Measurements from ENCODE around the gene TMPRSS4. TPM values are rescaled to one million over a fixed set of nuclear protein-coding genes. Genes with fewer than 3 reads are reported as not detected.

Gene TMPRSS4
- total and polyA plus RNA-seq, 4 donors, result 0.96 to 6.5 TPM; not detected in 2

DNA sequence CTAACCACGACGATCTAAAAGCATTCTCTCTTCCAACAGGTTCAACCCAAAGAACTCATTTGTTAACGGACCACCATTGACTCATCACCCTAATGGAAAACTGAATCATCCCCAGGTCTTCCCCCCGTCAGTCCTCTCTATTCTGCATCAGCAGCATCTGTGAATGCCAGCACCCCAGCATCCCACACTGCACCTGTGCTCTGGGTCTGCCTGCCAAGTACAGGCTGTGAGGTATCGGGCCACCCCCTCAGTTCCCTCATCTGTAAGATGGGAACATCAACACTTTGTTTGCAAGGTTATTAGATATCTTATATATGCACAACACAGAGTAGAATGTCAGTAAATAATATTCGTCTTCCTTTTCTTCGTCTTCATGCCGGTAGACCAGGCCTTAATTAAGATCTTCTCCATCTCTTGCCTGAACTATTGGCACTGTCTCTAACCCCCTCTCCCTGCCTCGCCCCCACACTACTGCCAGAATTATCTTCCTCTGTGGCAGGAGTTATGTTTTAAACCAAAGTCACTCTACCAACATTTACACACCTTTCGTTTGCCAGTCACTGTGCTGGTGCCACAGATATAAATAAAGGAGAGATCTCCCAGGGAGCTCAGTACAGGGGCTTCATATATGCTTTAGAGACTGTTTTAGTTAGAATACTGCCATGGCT lies 7.8 kb upstream of the TMPRSS4 start:
- 88 to 90% methylated on average over 10 of the region's 10 CpGs for WGBS, 2 donors
- no peaks in the 10 kb centered on the region for H3K36me3 ChIP-seq (ENCODE audit: control insufficient read depth in 1 of 2, insufficient read depth in 2 of 2, low read length in 1 of 2)
- no peaks in the 10 kb centered on the region for H3K27me3 ChIP-seq (ENCODE audit: control insufficient read depth in 1 of 2, insufficient read depth in 2 of 2, low read length in 1 of 2)
- DNase-seq (peak in 1 of 2 donors; percentile 25), ATAC-seq (ENCODE audit: low FRiP score) (no peak)
- no peak overlapping the region for H3K4me3 ChIP-seq (ENCODE audit: low read length in 2 of 2)
- no peaks in the 10 kb centered on the region for H3K9me3 ChIP-seq (ENCODE audit: control insufficient read depth, low read length)
- H3K4me1 ChIP-seq (ENCODE audit: control insufficient read depth in 1 of 2, insufficient read depth in 2 of 2, low read length in 2 of 2), result no peaks in the 10 kb centered on the region
- intact Hi-C loops (cut with DNase I), result no loop called here
- H3K27ac ChIP-seq (ENCODE audit: low read depth in 1 of 2, low read length in 2 of 2), result no peak overlapping the region

DNA sequence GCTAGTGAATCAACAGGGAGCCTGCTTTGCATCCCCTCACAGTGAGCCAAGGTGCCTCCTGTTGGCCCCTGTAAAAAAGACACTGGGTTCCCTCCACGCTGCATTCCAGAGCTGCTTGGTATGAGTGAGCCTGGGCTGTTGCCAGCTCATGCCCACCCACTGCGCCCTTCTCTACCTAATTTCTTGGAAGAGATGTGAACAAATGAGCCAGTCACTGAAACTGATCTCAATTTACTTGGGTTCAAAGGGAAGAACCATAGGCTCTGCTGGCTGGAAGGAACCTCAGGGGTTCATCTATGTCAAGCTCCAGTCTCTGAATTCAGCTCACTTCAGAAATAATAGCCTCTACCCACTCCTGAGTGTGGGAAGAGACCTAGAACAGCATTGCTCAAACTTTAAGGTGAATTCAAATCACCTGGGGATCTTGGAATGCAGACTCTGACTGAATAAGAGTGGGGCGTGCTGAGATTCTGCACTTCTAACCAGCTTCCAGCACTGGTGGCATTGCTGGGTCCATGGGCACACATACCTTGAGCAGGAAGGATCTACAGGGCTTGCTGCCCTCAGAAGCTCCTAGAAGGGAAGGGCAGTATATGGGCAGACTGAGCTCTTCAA lies 5.4 kb upstream of the TMPRSS4 start:
- Histone ChIP-seq H3K9me3 (ENCODE audit: control insufficient read depth, low read length) (no peaks in the 10 kb centered on the region), H3K36me3 (ENCODE audit: control insufficient read depth in 1 of 2, insufficient read depth in 2 of 2, low read length in 1 of 2) (no peaks in the 10 kb centered on the region), H3K27me3 (ENCODE audit: control insufficient read depth in 1 of 2, insufficient read depth in 2 of 2, low read length in 1 of 2) (no peaks in the 10 kb centered on the region), H3K4me3 (ENCODE audit: low read length in 2 of 2) (no peak overlapping the region), H3K27ac (ENCODE audit: low read depth in 1 of 2, low read length in 2 of 2) (no peak overlapping the region), H3K4me1 (ENCODE audit: control insufficient read depth in 1 of 2, insufficient read depth in 2 of 2, low read length in 2 of 2) (no peaks in the 10 kb centered on the region)
- WGBS, 2 donors, result 61 to 70% methylated on average over 3 of the region's 3 CpGs
- ATAC-seq (ENCODE audit: low FRiP score) (no peak), DNase-seq (no peak)
- intact Hi-C loops (cut with DNase I), result no loop called here

DNA sequence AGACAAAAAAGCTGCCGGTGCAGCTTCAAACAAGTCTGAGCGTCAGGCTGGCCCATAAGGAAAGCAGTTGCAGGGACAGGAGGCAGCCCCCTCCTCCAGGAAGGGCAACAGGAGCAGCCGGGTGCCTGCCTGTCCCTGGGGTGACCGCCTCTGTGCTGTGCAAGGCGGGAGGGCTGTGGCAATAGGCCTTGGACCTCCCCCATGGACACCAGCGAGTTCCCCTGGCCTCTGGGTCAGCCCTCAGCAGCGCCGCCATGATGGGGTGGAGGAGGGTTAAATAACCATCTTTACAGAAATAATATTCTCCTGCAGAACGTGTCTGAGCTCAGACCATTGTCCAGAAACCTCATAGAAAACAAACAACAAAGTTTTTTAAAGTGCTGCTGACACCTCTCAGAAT lies 3.3 kb upstream of the TMPRSS4 start:
- no peak overlapping the region for H3K27ac ChIP-seq (ENCODE audit: low read depth in 1 of 2, low read length in 2 of 2)
- DNase-seq (peak in 1 of 2 donors; percentile 23), ATAC-seq (ENCODE audit: low FRiP score) (no peak)
- H3K4me1 ChIP-seq (ENCODE audit: control insufficient read depth in 1 of 2, insufficient read depth in 2 of 2, low read length in 2 of 2), result no peaks in the 10 kb centered on the region
- intact Hi-C loops (cut with DNase I), result no loop called here
- H3K27me3 ChIP-seq (ENCODE audit: control insufficient read depth in 1 of 2, insufficient read depth in 2 of 2, low read length in 1 of 2), result no peaks in the 10 kb centered on the region
- H3K4me3 ChIP-seq (ENCODE audit: low read length in 2 of 2), result no peak overlapping the region
- no peaks in the 10 kb centered on the region for H3K9me3 ChIP-seq (ENCODE audit: control insufficient read depth, low read length)
- H3K36me3 ChIP-seq (ENCODE audit: control insufficient read depth in 1 of 2, insufficient read depth in 2 of 2, low read length in 1 of 2), result no peaks in the 10 kb centered on the region
- WGBS, 2 donors, result 65 to 66% methylated on average over 9 of the region's 9 CpGs

DNA sequence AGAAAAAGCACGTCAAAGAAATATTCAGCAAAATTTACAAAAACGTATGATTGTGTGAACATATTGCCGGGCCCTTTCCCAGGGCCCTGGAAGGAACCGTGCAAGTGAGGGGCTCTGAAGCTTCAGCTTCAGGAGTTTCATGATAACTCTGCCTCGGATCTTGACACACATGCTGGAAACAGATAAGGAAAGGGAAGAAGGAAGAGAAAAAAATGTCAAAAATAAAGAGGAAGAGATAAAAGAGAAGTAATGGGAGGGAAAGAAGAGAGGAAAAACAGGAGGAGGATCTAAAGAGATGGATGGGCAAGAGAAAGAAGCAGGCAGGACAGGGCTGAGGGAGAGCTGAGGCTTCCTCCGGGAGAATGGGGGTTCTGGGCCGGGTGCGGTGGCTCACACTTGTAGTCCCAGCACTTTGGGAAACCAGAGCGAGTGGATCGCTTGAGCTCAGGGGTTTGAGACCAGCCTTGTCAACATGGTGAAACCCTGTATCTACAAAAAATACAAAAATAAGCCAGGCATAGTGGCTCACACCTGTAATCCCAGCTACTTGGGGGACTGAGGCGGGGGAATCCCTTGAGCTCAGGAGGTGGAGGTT lies 2.7 kb upstream of the TMPRSS4 start:
- 76 to 82% methylated on average over 11 of the region's 11 CpGs for WGBS, 2 donors
- H3K27me3 ChIP-seq (ENCODE audit: control insufficient read depth in 1 of 2, insufficient read depth in 2 of 2, low read length in 1 of 2), result no peaks in the 10 kb centered on the region
- no peaks in the 10 kb centered on the region for H3K9me3 ChIP-seq (ENCODE audit: control insufficient read depth, low read length)
- no peaks in the 10 kb centered on the region for H3K36me3 ChIP-seq (ENCODE audit: control insufficient read depth in 1 of 2, insufficient read depth in 2 of 2, low read length in 1 of 2)
- ATAC-seq (ENCODE audit: low FRiP score), result no peak
- intact Hi-C loops (cut with DNase I), result no loop called here
- no peak overlapping the region for H3K27ac ChIP-seq (ENCODE audit: low read depth in 1 of 2, low read length in 2 of 2)
- H3K4me3 ChIP-seq (ENCODE audit: low read length in 2 of 2), result no peak overlapping the region
- no peaks in the 10 kb centered on the region for H3K4me1 ChIP-seq (ENCODE audit: control insufficient read depth in 1 of 2, insufficient read depth in 2 of 2, low read length in 2 of 2)
- peak in 1 of 2 donors; percentile 26 for DNase-seq

DNA sequence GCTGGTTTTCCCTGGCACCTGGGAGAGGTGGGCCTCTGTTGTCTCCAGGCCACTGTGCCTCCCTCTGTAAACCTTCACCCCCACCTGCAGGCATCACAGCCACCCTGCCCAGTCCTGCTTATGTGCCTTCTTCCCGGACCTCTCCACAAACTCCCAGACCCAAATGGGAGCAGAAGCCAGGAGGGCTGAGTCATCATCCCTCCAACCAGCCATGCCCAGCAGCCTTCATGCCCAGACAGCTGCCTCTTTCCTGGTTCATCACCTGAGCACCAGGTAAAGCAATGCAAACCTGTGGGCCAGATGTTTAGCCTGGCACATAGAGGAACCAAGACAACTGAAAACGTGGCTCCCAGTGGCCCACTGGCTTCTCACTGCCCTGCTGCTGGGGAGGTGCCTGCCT lies 2.1 kb upstream of the TMPRSS4 start:
- H3K27me3 ChIP-seq (ENCODE audit: control insufficient read depth in 1 of 2, insufficient read depth in 2 of 2, low read length in 1 of 2), result no peaks in the 10 kb centered on the region
- no peak overlapping the region for H3K4me3 ChIP-seq (ENCODE audit: low read length in 2 of 2)
- no peak for ATAC-seq (ENCODE audit: low FRiP score)
- 51 to 57% methylated on average over 2 of the region's 2 CpGs for WGBS, 2 donors
- H3K27ac ChIP-seq (ENCODE audit: low read depth in 1 of 2, low read length in 2 of 2), result no peak overlapping the region
- H3K9me3 ChIP-seq (ENCODE audit: control insufficient read depth, low read length), result no peaks in the 10 kb centered on the region
- peak; percentile 14 to 15 for DNase-seq
- no peaks in the 10 kb centered on the region for H3K36me3 ChIP-seq (ENCODE audit: control insufficient read depth in 1 of 2, insufficient read depth in 2 of 2, low read length in 1 of 2)
- intact Hi-C loops (cut with DNase I), result no loop called here
- H3K4me1 ChIP-seq (ENCODE audit: control insufficient read depth in 1 of 2, insufficient read depth in 2 of 2, low read length in 2 of 2), result no peaks in the 10 kb centered on the region

DNA sequence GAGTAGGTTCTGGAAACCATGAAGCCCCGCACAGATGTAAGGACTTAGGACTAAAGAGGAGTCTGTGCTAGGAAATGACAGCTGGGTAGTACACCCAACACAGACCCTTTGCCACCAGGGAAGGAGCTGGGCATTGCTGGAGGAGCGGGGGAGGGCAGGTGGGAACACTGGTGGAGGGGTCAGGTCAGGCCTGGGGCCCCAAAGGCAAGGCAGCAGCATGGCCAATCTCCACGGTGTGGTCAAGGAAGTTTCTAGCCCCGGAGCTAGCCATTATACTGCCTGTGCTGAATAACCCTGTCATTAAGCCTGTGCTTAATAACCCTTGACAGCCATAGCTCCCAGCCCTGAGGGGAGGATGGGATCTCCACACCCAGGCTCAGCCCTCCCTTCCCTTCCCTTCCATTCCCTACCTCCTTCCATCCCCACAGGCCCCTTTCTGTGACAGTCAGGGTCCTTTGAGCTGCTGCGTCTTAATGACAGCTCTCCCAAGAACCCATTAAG lies 2.1 kb downstream of the TMPRSS4 start:
- 62 to 70% methylated on average over 5 of the region's 5 CpGs for WGBS, 2 donors
- peak in 1 of 2 donors; percentile 30 for DNase-seq
- Histone ChIP-seq H3K4me3 (ENCODE audit: low read length in 2 of 2) (no peak overlapping the region), H3K36me3 (ENCODE audit: control insufficient read depth in 1 of 2, insufficient read depth in 2 of 2, low read length in 1 of 2) (no peaks in the 10 kb centered on the region), H3K4me1 (ENCODE audit: control insufficient read depth in 1 of 2, insufficient read depth in 2 of 2, low read length in 2 of 2) (no peaks in the 10 kb centered on the region), H3K9me3 (ENCODE audit: control insufficient read depth, low read length) (no peaks in the 10 kb centered on the region), H3K27ac (ENCODE audit: low read depth in 1 of 2, low read length in 2 of 2) (no peak overlapping the region), H3K27me3 (ENCODE audit: control insufficient read depth in 1 of 2, insufficient read depth in 2 of 2, low read length in 1 of 2) (no peaks in the 10 kb centered on the region)
- intact Hi-C loops (cut with DNase I), result no loop called here
- ATAC-seq (ENCODE audit: low FRiP score), result no peak

DNA sequence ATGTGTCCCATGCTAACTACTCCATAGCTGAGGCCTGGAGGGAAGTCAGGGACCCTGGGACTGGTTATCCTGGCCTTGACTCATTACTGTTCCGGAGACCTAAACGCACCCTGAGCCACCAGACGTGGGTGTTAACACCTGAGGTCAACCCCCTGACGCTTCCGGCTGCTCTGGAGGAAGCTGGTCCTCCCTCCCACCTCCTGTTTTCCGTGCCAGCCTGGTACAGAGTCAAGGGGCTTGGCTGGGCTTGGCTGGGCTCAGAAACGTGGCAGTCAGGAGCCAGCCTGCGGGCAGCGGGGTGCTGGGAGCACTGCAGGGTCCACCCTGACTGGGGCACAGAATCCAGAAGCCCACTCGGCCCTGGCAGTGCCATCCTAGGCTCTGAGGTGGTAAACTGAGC lies 2.6 kb downstream of the TMPRSS4 start:
- Histone ChIP-seq H3K4me3 (ENCODE audit: low read length in 2 of 2) (no peak overlapping the region), H3K9me3 (ENCODE audit: control insufficient read depth, low read length) (no peaks in the 10 kb centered on the region), H3K4me1 (ENCODE audit: control insufficient read depth in 1 of 2, insufficient read depth in 2 of 2, low read length in 2 of 2) (no peaks in the 10 kb centered on the region), H3K36me3 (ENCODE audit: control insufficient read depth in 1 of 2, insufficient read depth in 2 of 2, low read length in 1 of 2) (no peaks in the 10 kb centered on the region), H3K27me3 (ENCODE audit: control insufficient read depth in 1 of 2, insufficient read depth in 2 of 2, low read length in 1 of 2) (no peaks in the 10 kb centered on the region), H3K27ac (ENCODE audit: low read depth in 1 of 2, low read length in 2 of 2) (no peak overlapping the region)
- 68 to 69% methylated on average over 10 of the region's 10 CpGs for WGBS, 2 donors
- DNase-seq (peak in 1 of 2 donors; percentile 24), ATAC-seq (ENCODE audit: low FRiP score) (no peak)
- intact Hi-C loops (cut with DNase I), result no loop called here

DNA sequence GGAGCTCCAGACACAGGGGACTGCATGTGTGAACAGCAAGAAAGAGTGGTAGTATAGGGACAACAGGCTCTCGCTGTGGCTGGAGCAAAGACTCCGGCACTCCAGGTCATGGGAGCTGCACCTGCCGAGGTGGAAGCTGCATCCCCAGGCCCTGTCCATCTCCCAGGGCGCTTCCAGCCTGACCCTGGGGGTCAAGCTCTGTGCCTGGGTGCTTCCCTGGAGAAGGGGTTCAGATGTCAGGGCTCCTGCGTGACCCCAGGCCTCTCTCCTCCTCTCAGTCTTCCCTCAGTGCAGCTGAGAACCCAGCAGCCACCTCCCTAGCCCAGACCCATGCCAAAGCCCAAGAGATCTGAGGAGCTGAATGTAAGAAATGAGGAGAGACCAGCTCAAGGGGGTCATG lies 3.4 kb downstream of the TMPRSS4 start:
- intact Hi-C loops (cut with DNase I), result no loop called here
- ATAC-seq (ENCODE audit: low FRiP score) (no peak), DNase-seq (no peak)
- Histone ChIP-seq H3K4me3 (ENCODE audit: low read length in 2 of 2) (no peak overlapping the region), H3K27ac (ENCODE audit: low read depth in 1 of 2, low read length in 2 of 2) (no peak overlapping the region), H3K4me1 (ENCODE audit: control insufficient read depth in 1 of 2, insufficient read depth in 2 of 2, low read length in 2 of 2) (no peaks in the 10 kb centered on the region), H3K36me3 (ENCODE audit: control insufficient read depth in 1 of 2, insufficient read depth in 2 of 2, low read length in 1 of 2) (no peaks in the 10 kb centered on the region), H3K27me3 (ENCODE audit: control insufficient read depth in 1 of 2, insufficient read depth in 2 of 2, low read length in 1 of 2) (no peaks in the 10 kb centered on the region), H3K9me3 (ENCODE audit: control insufficient read depth, low read length) (no peaks in the 10 kb centered on the region)
- 50 to 59% methylated on average over 5 of the region's 5 CpGs for WGBS, 2 donors

Measured in aorta (tissue), 5 donors.